ENCODE data around the gene ATXN1.
A peak's percentile ranks its signal among the peaks of the same experiment; 100 is the strongest.

The ATXN1 gene

GRCh38 chr6:16332175-16332542, 429.1 kb downstream of the ATXN1 start:
- TF ChIP-seq TOX (CRISPR knock-in tag; IDR thresholded peaks at IDR 0.05; ENCODE audit: borderline replicate concordance) (no peak), ZFP3 (CRISPR knock-in tag; IDR thresholded peaks at IDR 0.05) (no peak), CSRNP3 (CRISPR knock-in tag; IDR thresholded peaks at IDR 0.05) (no peak), TSHZ2 (CRISPR knock-in tag; IDR thresholded peaks at IDR 0.05) (no peak), POU6F1 (CRISPR knock-in tag; IDR thresholded peaks at IDR 0.05; ENCODE audit: borderline replicate concordance, low read depth) (no peak), ZNF70 (CRISPR knock-in tag; IDR thresholded peaks at IDR 0.05) (no peak), PPARA (CRISPR knock-in tag; IDR thresholded peaks at IDR 0.05; ENCODE audit: borderline replicate concordance) (no peak), ZC3H10 (CRISPR knock-in tag; IDR thresholded peaks at IDR 0.05) (no peak), ZNF8 (CRISPR knock-in tag; IDR thresholded peaks at IDR 0.05) (no peak), ZFP30 (CRISPR knock-in tag; IDR thresholded peaks at IDR 0.05) (no peak), PATZ1 (CRISPR knock-in tag; IDR thresholded peaks at IDR 0.05; ENCODE audit: borderline replicate concordance) (no peak), CSDC2 (CRISPR knock-in tag; IDR thresholded peaks at IDR 0.05) (no peak), TCF4 (CRISPR knock-in tag; IDR thresholded peaks at IDR 0.05; ENCODE audit: borderline replicate concordance) (no peak), OSR1 (CRISPR knock-in tag; IDR thresholded peaks at IDR 0.05) (no peak), ARNTL (CRISPR knock-in tag; IDR thresholded peaks at IDR 0.05; ENCODE audit: borderline replicate concordance, low read depth) (no peak), SNAI2 (CRISPR knock-in tag; IDR thresholded peaks at IDR 0.05) (no peak), RARB (CRISPR knock-in tag; IDR thresholded peaks at IDR 0.05) (no peak), ESRRG (CRISPR knock-in tag; IDR thresholded peaks at IDR 0.05) (no peak), GLIS3 (CRISPR knock-in tag; IDR thresholded peaks at IDR 0.05) (no peak)
- peak; percentile 84 for ATAC-seq

- peak; percentile 83 for ATAC-seq
Observed at GRCh38 chr6:16331384-16332174, 429.7 kb downstream of the ATXN1 start.

More at GRCh38 chr6:16331384-16332174, 429.7 kb downstream of the ATXN1 start:
- no peak for TF ChIP-seq ZNF70 (CRISPR knock-in tag; IDR thresholded peaks at IDR 0.05)
- TF ChIP-seq CREB5 (CRISPR knock-in tag; IDR thresholded peaks at IDR 0.05; ENCODE audit: low read depth) = no peak
- no peak for TF ChIP-seq ZFP3 (CRISPR knock-in tag; IDR thresholded peaks at IDR 0.05)
- no peak for TF ChIP-seq CSDC2 (CRISPR knock-in tag; IDR thresholded peaks at IDR 0.05)
- TF ChIP-seq GLIS3 (CRISPR knock-in tag; IDR thresholded peaks at IDR 0.05) = no peak
- no peak for TF ChIP-seq PATZ1 (CRISPR knock-in tag; IDR thresholded peaks at IDR 0.05; ENCODE audit: borderline replicate concordance)
- no peak for TF ChIP-seq ISL1 (CRISPR knock-in tag; IDR thresholded peaks at IDR 0.05)
- no peak for TF ChIP-seq BACH2 (CRISPR knock-in tag; IDR thresholded peaks at IDR 0.05; ENCODE audit: borderline replicate concordance)
- no peak for TF ChIP-seq TOX (CRISPR knock-in tag; IDR thresholded peaks at IDR 0.05; ENCODE audit: borderline replicate concordance)
- no peak for TF ChIP-seq ZNF565 (CRISPR knock-in tag; conservative IDR thresholded peaks at IDR 0.05; ENCODE audit: low read depth)
- no peak for TF ChIP-seq ESRRG (CRISPR knock-in tag; IDR thresholded peaks at IDR 0.05)
- no peak for TF ChIP-seq ZNF8 (CRISPR knock-in tag; IDR thresholded peaks at IDR 0.05)
- no peak for TF ChIP-seq RARB (CRISPR knock-in tag; IDR thresholded peaks at IDR 0.05)
- no peak for TF ChIP-seq ZFP30 (CRISPR knock-in tag; IDR thresholded peaks at IDR 0.05)
- TF ChIP-seq POU6F1 (CRISPR knock-in tag; IDR thresholded peaks at IDR 0.05; ENCODE audit: borderline replicate concordance, low read depth) = no peak
- TF ChIP-seq OSR1 (CRISPR knock-in tag; IDR thresholded peaks at IDR 0.05) = no peak
